Measurements from ENCODE around the gene CTNNA2.

Gene CTNNA2

DNA sequence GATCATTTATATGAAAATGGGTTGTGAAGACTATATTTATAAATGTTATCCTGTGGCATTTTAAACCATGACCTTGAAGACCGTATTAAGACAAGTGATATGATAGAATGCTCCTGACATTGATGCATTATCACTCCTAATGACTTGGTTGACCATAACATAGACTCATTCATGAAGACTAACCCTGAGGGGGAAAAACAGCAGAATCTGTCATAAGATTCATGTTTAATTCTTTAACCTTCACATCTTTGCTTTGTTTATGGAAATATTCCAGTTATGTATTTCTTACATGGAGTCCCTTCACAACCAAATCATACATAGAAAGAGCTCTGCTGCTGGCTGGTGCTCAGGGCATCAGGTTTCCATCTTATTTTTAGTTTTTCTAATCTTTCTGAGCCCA lies 78.4 kb downstream of the CTNNA2 start:
- TF ChIP-seq, protein P1, sequence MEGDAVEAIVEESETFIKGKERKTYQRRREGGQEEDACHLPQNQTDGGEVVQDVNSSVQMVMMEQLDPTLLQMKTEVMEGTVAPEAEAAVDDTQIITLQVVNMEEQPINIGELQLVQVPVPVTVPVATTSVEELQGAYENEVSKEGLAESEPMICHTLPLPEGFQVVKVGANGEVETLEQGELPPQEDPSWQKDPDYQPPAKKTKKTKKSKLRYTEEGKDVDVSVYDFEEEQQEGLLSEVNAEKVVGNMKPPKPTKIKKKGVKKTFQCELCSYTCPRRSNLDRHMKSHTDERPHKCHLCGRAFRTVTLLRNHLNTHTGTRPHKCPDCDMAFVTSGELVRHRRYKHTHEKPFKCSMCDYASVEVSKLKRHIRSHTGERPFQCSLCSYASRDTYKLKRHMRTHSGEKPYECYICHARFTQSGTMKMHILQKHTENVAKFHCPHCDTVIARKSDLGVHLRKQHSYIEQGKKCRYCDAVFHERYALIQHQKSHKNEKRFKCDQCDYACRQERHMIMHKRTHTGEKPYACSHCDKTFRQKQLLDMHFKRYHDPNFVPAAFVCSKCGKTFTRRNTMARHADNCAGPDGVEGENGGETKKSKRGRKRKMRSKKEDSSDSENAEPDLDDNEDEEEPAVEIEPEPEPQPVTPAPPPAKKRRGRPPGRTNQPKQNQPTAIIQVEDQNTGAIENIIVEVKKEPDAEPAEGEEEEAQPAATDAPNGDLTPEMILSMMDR (IDR thresholded peaks at IDR 0.05; ENCODE audit: low read depth, low read length), result no peak

DNA sequence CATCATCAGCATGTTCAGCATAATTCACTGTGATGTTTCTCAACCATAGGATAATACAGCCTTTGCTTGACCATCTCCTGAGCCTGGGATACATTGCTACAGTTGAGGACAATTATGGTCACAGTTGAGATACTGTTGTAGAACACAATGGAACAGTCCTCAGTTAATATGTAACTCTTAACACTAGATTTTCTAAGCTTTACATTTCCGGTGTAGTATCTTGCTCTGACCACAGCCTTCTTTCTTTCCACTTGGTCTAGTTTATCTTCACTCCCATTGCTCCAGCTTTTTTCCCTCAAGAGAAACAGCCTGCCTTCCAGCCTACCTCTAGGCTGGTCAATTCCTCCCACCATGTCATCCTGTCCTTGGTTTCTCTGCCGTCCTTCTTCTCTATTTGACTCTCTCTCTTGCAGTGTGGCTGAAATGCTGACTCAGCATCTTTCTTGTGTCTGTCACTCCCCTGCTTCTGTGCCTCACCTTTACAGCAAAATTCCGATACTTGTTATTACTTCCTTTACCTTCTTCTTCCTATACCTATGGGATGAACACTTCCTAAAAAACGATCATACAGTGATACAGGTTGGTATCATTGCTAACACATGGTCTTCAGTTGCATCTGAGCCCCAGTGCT lies 80.5 kb downstream of the CTNNA2 start:
- no peaks in the 10 kb centered on the region for H3K27me3 ChIP-seq (ENCODE audit: insufficient read depth, low read depth, severe bottlenecking)
- DNase-seq, result no peak
- TF ChIP-seq, protein P1 (IDR thresholded peaks at IDR 0.05; ENCODE audit: low read depth, low read length), result no peak
- H3K4me3 ChIP-seq (ENCODE audit: low read depth, low read length), result no peak overlapping the region
- no peak overlapping the region for H3K27ac ChIP-seq
- no peaks in the 10 kb centered on the region for H3K9me3 ChIP-seq (ENCODE audit: severe bottlenecking)
- no peaks in the 10 kb centered on the region for H3K36me3 ChIP-seq

More for the DNA sequence above, 78.4 kb downstream of the CTNNA2 start:
- Histone ChIP-seq H3K4me3 (ENCODE audit: low read depth, low read length) (no peak overlapping the region), H3K27me3 (ENCODE audit: insufficient read depth, low read depth, severe bottlenecking) (peaks cover 4% of the 10 kb centered on the region), H3K27ac (no peak overlapping the region), H3K9me3 (ENCODE audit: severe bottlenecking) (no peaks in the 10 kb centered on the region), H3K36me3 (no peaks in the 10 kb centered on the region)
- DNase-seq, result no peak

DNA sequence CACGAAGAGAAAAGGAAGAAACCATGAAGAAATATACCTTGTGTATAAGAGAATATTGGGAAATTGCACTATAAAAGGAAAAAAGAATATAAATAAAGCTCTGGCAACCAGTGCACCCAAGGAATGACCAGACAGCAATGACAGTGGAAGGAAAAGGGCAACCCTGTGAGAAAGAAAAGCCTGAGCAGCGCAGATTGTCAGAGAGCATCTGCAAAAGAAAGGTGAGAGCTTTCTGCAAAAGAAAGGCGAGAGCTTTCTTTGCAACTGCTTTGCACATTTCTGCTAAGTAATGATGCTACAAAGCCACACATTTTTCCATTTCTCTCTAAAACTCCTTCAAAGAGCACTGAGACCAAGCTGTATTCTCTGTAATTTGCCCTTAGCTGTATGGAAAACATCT lies 83.6 kb downstream of the CTNNA2 start:
- Histone ChIP-seq H3K36me3 (no peaks in the 10 kb centered on the region), H3K27me3 (ENCODE audit: insufficient read depth, low read depth, severe bottlenecking) (no peaks in the 10 kb centered on the region), H3K9me3 (ENCODE audit: severe bottlenecking) (no peaks in the 10 kb centered on the region), H3K4me3 (ENCODE audit: low read depth, low read length) (no peak overlapping the region), H3K27ac (no peak overlapping the region)
- no peak for DNase-seq
- TF ChIP-seq, protein P1 (IDR thresholded peaks at IDR 0.05; ENCODE audit: low read depth, low read length), result no peak

DNA sequence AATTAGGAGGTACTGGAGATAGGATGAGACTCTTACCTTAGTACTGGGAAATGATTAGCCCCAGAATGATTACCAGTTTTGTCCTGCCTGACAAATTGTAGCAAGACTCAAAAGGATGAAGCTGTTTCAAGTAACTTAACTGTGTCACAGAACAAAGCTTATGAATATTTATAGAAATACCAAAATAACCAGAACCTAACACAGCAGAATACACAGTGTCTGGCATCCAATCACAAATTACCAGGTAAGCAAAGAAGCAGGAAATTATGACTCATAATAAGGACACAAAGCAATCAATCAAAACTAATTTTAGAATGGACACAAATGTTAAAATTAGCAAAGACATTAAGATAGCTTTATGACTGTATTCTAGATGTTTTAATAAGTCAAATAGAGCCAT lies 91.9 kb downstream of the CTNNA2 start:
- Histone ChIP-seq H3K27me3 (ENCODE audit: insufficient read depth, low read depth, severe bottlenecking) (peaks cover 6% of the 10 kb centered on the region), H3K9me3 (ENCODE audit: severe bottlenecking) (no peaks in the 10 kb centered on the region), H3K27ac (no peak overlapping the region), H3K4me3 (ENCODE audit: low read depth, low read length) (no peak overlapping the region), H3K36me3 (no peaks in the 10 kb centered on the region)
- no peak for DNase-seq
- TF ChIP-seq, protein P1 (IDR thresholded peaks at IDR 0.05; ENCODE audit: low read depth, low read length), result no peak

DNA sequence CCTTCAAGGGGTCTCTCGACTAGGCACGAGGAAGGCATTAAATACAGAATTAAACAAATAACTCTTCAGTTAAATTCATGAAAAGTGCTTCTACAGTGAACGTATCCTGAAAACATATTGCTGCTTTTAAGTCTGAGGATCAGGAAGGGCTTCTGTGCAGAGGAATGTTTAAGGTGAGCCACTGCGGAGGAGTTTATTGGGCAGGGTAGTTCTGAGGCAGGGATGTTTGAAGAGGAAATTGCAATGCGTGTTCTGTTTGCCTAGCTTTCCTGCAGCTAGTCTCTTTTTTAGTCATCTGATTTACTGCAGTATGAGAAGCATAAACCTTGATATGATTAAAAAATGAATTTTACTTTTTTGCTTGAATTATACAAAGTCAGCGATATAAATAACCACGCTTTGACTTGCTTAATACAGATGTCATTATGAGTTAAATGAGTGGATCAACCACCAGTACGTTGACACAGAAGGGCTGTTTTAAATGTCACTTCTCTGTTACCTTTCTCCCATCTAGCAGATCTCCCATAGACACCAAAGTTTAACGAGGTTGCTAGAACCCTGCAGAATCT lies 98.7 kb downstream of the CTNNA2 start:
- TF ChIP-seq, protein P1 (IDR thresholded peaks at IDR 0.05; ENCODE audit: low read depth, low read length), result no peak
- H3K9me3 ChIP-seq (ENCODE audit: severe bottlenecking), result no peaks in the 10 kb centered on the region
- no peak for DNase-seq
- H3K36me3 ChIP-seq, result no peaks in the 10 kb centered on the region
- no peaks in the 10 kb centered on the region for H3K27me3 ChIP-seq (ENCODE audit: insufficient read depth, low read depth, severe bottlenecking)
- no peak overlapping the region for H3K27ac ChIP-seq
- no peak overlapping the region for H3K4me3 ChIP-seq (ENCODE audit: low read depth, low read length)

DNA sequence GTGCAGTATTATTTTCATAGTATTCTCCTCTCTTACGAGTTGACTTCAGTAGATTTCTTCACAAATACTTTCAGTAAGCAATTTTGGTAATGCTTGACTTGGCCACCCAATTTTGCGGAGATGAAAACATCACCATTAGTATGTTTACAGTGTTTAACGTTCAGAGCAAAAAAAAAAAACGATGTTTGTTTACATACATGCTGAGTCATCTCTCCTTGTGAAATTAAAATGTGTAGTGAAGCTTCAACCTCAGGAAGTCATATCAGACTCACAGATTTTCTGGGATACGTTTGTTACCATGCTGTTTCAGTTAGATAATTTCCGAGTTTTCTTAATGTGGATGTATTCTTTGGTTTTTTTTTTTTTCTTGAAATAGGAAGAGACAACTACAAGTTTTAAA lies 100.1 kb downstream of the CTNNA2 start:
- Histone ChIP-seq H3K27me3 (ENCODE audit: insufficient read depth, low read depth, severe bottlenecking) (no peaks in the 10 kb centered on the region), H3K27ac (no peak overlapping the region), H3K4me3 (ENCODE audit: low read depth, low read length) (no peak overlapping the region), H3K36me3 (no peaks in the 10 kb centered on the region), H3K9me3 (ENCODE audit: severe bottlenecking) (no peaks in the 10 kb centered on the region)
- TF ChIP-seq, protein P1 (IDR thresholded peaks at IDR 0.05; ENCODE audit: low read depth, low read length), result no peak
- DNase-seq, result no peak
